Glomerular visceral epithelial cell (primary cell): Measurements from ENCODE around the gene NLRP2B.
"Not testable (repeated sequence)": the region's sequence is repeated elsewhere in the genome, so short reads cannot be mapped to it uniquely, and the experiment has no call there.

ENCODE experiments used
- DNase-seq: peaks from one replicate; pipeline ENCODE4 v3.0.0-alpha.2; 2016; ENCODE audit errors: extremely low spot score

NLRP2B gene

GRCh38 chrX:57680160-57680559 lies at the start of gene NLRP2B:
Gene NLRP2B (minus strand): TSS chrX:57680260.
- no peak for DNase-seq

DNA sequence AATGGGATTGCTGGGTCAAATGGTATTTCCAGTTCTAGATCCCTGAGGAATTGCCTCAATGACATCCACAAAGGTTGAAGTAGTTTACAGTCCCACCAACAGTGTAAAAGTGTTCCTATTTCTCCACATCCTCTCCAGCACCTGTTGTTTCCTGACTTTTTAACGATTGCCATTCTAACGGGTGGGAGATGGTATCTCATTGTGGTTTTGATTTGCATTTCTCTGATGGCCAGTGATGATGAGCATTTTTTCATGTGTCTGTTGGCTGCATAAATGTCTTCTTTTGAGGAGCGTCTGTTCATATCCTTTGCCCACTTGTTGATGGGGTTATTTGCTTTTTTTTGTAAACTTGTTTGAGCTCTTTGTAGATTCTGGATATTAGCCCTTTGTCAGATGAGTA lies 45.9 kb upstream of the NLRP2B start:
- not testable (repeated sequence) for DNase-seq

- no peak for DNase-seq
Measured at GRCh38 chrX:57681341-57681740, 1.3 kb upstream of the NLRP2B start.

DNA sequence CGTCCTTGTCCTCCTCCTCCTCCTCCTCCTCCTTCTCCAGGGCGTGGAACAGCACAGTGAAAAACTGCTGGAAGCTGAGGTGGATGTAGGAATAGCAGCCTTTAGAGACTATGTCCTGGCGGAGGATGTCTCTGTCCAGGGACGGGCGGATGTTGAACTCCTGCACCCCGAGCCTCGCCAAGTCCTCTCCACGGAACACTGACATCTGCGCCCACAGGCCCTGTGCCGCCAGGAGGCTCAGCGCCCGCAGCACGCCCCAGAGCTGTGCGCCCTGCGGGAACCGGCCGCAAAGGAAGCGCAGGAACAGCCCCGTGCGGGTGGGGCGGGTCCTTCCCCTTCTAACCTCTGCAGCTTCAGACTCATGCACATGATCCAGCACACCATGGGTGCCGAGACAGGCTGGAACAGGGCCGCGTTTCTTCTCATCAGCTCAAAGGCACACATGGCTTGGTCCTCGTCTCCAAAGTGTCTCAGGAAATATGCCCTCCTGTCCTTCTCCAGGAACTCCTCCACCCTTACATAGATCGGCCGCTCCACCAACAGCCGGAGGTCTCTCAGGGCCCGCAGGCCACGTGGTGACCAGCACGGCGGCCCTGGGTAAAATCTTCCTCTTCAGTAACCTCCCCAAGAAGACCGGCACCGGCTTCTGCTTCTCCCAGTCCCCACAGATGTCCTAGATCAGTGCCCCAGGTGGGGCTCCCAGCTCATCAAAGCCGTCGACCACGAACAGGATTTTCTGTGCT lies 1.2 kb downstream of the NLRP2B start:
- no peak for DNase-seq

DNA sequence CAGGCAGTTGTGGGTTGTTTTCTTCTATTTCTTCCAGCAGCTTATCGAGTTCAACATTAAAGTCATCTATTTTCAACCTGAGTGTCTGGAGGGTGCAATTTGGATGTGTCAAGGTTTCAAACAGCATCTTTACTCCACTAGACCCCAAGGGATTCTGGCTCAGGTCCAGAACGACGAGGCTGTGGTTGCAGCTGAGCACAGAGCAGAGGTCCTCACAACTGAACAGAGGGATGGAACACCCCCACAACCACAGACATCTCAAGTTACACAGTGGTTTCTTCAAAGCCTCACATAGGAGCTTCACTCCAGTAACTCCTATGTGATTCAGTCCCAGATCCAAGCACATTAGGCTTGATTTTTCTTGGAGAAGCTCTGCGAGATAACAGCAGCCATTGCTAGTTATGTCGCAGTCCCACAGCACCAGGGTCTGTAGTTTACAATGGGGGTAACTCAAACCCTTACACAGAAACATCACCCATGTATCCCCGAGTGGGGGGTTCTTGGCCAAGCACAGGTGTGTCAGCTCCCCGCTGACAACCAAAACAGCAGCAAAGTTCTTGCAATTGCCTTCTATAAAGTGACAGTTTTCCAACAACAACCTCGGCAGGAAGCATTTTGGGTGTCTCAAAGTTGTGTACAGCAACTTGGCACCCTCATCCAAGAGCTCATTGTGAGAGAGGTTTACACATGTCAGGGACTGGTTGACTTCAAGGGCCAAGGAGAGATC lies 2.8 kb downstream of the NLRP2B start:
- no peak for DNase-seq

GRCh38 chrX:57675320-57675719 lies 4.7 kb downstream of the NLRP2B start:
- DNase-seq = no peak

- DNase-seq = no peak
Measured at GRCh38 chrX:57674861-57675260, 5.2 kb downstream of the NLRP2B start.

GRCh38 chrX:57669961-57670360 lies 10.1 kb downstream of the NLRP2B start:
- DNase-seq = no peak

DNA sequence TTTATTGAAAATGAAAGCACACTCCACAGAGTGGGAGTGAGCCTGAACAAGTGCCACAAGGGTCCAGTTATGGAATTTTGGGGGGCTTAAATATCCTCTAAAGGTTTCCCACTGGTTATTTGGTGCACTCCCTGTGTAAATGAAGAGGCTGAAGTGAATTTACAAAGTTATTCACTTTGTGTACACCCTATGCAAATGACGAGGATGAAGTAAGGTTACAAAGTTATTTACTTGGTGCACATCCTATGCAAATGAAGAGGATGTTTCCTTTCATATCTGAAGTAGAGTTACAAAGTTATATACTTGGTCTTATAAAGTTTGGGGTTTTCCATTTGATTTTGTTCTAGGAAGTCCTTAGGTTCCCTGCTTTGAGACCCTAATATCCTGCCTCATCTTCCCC lies 13.1 kb downstream of the NLRP2B start:
- no peak for DNase-seq

DNA sequence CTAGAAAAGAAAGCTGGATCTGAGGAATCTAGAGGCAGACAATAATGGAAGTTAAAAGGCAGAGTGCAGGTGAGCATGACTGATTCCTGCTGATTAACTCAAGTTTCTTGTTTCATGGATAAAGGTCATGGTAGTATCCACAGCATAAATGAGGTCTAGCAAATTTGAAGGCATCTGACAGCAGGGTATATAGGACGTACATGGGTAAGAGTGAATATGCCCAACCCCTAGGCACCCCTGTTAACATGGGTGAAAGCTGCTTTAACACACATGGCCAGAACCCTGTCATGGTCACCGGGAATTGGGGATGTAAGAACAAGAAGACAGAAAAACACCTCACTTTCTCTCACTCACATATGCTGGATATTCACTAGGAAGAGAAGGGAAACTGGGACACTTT lies 25.0 kb downstream of the NLRP2B start:
- no peak for DNase-seq

DNA sequence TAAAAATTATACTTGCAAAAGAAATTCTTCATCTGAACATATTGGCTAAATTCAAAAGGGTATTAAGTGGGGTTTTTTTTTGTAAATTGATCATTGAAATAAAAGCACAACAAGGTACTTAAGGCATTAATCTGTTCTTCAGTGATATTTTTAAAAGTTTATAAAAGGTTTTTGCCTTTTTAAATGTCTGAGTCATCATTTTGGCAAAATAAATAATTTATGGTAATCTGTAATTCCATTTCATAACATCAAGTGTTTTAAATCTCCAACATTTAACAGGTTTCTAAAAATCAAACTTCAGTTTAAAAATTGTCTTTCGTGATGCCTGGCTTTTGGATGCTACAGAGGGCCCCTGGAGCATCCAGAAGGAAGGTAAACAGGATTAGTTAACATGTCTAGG lies 27.4 kb downstream of the NLRP2B start:
- no peak for DNase-seq

DNA sequence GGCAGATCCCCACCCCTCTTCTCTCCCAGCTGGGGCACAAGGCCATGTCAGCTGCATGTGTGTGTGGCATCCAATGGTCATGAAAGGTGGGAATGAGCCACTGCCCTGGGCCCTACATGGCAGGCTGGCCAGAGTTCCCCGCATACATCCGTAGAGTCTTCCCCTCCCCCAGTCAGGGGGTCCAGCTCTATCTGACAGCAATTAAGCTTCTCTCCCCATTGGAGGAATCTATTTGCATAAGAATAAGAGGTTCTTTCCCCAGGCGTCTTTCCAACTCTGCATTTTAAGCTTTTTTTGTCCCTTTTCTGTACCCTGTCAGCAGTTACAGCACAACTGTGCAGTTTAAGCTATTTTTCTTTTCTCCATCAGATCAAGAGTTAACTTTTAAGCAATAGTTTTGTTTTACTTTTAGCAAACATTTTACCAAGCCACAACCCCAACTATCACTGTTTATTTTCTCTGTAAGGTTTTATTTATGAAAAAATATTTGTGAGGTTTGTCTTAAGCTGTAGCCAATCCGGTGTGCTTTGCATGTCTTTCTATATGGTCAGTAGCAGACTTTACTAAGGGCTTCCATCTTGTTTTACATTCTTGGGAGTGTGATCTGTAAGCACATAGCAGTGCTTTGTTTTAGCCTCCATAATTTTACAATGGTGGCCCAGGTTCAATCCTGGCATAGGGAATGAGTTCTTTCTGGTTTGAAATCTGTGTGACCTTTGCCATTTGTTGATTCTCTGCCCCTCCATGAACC lies 28.7 kb downstream of the NLRP2B start:
- DNase-seq = no peak

DNA sequence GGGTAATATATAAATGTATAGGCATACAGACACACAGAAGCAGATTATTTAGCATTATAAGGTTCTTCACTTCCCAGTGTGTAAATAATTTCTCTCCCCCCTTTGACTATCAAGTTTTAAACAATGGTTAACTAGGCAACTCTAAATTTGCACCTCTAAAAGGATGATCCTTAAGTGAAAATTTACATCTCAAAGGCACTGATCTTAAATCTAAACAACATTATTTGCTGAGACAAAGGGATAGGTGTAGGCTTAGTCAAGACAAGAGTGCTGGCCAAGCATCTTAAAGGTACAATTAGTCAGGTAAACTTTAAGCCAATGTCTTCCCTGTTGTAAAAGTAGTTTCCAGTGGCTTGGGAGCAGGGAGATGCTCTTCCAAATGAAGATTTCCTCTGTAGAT lies 33.0 kb downstream of the NLRP2B start:
- DNase-seq = no peak

- DNase-seq = no peak
Measured at GRCh38 chrX:57643698-57644097, 36.4 kb downstream of the NLRP2B start.

- DNase-seq = no peak
Measured at GRCh38 chrX:57641338-57641737, 38.7 kb downstream of the NLRP2B start.

DNA sequence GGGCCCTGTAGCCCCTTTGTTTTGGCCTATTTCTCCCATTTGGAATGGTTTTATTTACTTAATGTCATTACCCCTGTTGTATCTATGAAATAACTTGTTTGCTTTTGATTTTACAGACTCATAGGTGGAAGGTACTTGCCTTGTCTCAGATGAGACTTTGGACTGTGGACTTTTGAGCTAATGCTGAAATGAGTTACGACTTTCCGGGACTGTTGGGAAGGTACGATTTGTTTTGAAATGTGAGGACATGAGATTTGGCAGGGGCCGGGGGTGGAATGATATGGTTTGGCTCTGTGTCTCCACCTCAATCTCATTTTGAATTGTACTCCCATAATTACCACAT lies 39.4 kb downstream of the NLRP2B start:
- DNase-seq = no peak

- not testable (repeated sequence) for DNase-seq
Measured at GRCh38 chrX:57629438-57629837, 50.6 kb downstream of the NLRP2B start.
